ENCODE data around the gene CLN3.
"Not testable (repeated sequence)": the region's sequence is repeated elsewhere in the genome, so short reads cannot be mapped to it uniquely, and the experiment has no call there.

Gene CLN3

GRCh38 chr16:28528463-28528867 lies 36.6 kb upstream of the CLN3 start:
- H3K27ac ChIP-seq (replicated peaks): no peak overlapping the region
- no peak for DNase-seq (ENCODE audit: low read depth in 1 of 2, low spot score in 1 of 2)
- no peak overlapping the region for H3K4me3 ChIP-seq (replicated peaks; ENCODE audit: insufficient read depth, low read length)

GRCh38 chr16:28527985-28528384 lies 36.1 kb upstream of the CLN3 start:
- DNase-seq (ENCODE audit: low read depth in 1 of 2, low spot score in 1 of 2): no peak
- no peak for TF ChIP-seq SPI1 (IDR thresholded peaks at IDR 0.05; ENCODE audit: borderline replicate concordance, low read depth)
- no peak for TF ChIP-seq GABPA (IDR thresholded peaks at IDR 0.05; ENCODE audit: low read depth)
- no peak for TF ChIP-seq POLR2AphosphoS5 (IDR thresholded peaks at IDR 0.05; ENCODE audit: low read depth)
- no peak for TF ChIP-seq REST (IDR thresholded peaks at IDR 0.05; ENCODE audit: insufficient replicate concordance, low read depth)
- no peak for TF ChIP-seq CTCF (IDR thresholded peaks at IDR 0.05; ENCODE audit: insufficient read depth, low read length)
- Histone ChIP-seq H3K27ac (replicated peaks) (no peak overlapping the region), H3K4me3 (replicated peaks; ENCODE audit: insufficient read depth, low read length) (no peak overlapping the region), H3K27me3 (ENCODE audit: insufficient read depth, poor library complexity, severe bottlenecking) (no peaks in the 10 kb centered on the region)

More at GRCh38 chr16:28528463-28528867, 36.6 kb upstream of the CLN3 start:
- no peaks in the 10 kb centered on the region for H3K27me3 ChIP-seq (ENCODE audit: insufficient read depth, poor library complexity, severe bottlenecking)
- TF ChIP-seq REST (IDR thresholded peaks at IDR 0.05; ENCODE audit: insufficient replicate concordance, low read depth) (no peak), GABPA (IDR thresholded peaks at IDR 0.05; ENCODE audit: low read depth) (no peak), POLR2AphosphoS5 (IDR thresholded peaks at IDR 0.05; ENCODE audit: low read depth) (no peak), SPI1 (IDR thresholded peaks at IDR 0.05; ENCODE audit: borderline replicate concordance, low read depth) (no peak), CTCF (IDR thresholded peaks at IDR 0.05; ENCODE audit: insufficient read depth, low read length) (no peak)

GRCh38 chr16:28527100-28527785 lies 35.4 kb upstream of the CLN3 start:
- DNase-seq (ENCODE audit: low read depth in 1 of 2, low spot score in 1 of 2); H3K27ac ChIP-seq (replicated peaks); H3K4me3 ChIP-seq (replicated peaks; ENCODE audit: insufficient read depth, low read length); H3K27me3 ChIP-seq (ENCODE audit: insufficient read depth, poor library complexity, severe bottlenecking): not testable (repeated sequence)

- TF ChIP-seq SPI1 (IDR thresholded peaks at IDR 0.05; ENCODE audit: borderline replicate concordance, low read depth) (no peak), POLR2AphosphoS5 (IDR thresholded peaks at IDR 0.05; ENCODE audit: low read depth) (no peak), CTCF (IDR thresholded peaks at IDR 0.05; ENCODE audit: insufficient read depth, low read length) (no peak), REST (IDR thresholded peaks at IDR 0.05; ENCODE audit: insufficient replicate concordance, low read depth) (no peak), GABPA (IDR thresholded peaks at IDR 0.05; ENCODE audit: low read depth) (no peak)
- no peak for DNase-seq (ENCODE audit: low read depth in 1 of 2, low spot score in 1 of 2)
- H3K27me3 ChIP-seq (ENCODE audit: insufficient read depth, poor library complexity, severe bottlenecking): no peaks in the 10 kb centered on the region
- H3K4me3 ChIP-seq (replicated peaks; ENCODE audit: insufficient read depth, low read length): no peak overlapping the region
- no peak overlapping the region for H3K27ac ChIP-seq (replicated peaks)
Measured at GRCh38 chr16:28526201-28527099, 34.6 kb upstream of the CLN3 start.

Data from HL-60 (cell line).